HG02678 (cell line): Measurements from ENCODE around the gene SLC34A1.
"Not testable (repeated sequence)": the region's sequence is repeated elsewhere in the genome, so short reads cannot be mapped to it uniquely, and the experiment has no call there.

Source experiments
- ATAC-seq: cut with Tn5 transposase; IDR thresholded peaks from one replicate; pipeline ENCODE4 v1.9.1; 2021; ENCODE audit warnings: mild to moderate bottlenecking, moderate library complexity; ENCODE audit not compliant: unreplicated experiment

The SLC34A1 gene

GRCh38 chr5:177367981-177368868, 16.0 kb upstream of the SLC34A1 start:
- ATAC-seq: no peak

DNA sequence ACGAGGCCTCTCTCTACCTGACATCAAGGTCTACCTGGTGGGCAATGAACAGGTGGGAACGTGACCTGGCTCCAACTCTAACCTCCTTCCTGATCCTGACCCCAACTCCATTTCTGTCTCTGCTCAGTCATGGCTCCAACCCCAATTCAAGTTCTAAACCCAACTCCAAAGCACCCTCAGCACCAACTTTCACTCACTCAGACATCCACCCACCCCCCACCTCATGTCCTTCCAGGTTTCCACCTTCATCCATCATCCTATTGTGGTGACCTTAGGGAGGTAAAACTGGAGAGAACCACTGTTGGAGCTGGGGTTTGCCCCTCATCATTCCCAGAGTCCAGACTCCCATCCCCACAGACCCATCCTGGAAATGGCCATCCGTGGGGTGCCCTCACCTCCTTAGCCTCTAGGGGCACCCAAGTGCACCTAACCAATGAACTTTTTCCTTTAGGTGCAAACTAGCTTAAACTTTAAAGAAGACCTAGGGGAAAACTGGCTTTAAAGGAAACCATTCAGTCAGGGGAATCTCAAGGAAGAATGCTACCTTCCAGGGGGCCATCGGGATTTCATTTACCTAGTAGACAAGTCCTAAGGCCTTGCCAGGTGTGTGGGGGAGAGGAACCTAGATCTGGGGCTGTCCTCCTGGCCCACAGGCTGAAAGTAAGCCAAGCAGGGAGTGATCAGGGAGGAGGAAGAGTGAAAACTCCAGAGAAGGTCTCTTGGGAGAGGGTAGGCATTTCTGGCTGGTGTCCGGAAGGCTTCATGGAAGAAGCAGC, 15.2 kb upstream of the SLC34A1 start:
- no peak for ATAC-seq

DNA sequence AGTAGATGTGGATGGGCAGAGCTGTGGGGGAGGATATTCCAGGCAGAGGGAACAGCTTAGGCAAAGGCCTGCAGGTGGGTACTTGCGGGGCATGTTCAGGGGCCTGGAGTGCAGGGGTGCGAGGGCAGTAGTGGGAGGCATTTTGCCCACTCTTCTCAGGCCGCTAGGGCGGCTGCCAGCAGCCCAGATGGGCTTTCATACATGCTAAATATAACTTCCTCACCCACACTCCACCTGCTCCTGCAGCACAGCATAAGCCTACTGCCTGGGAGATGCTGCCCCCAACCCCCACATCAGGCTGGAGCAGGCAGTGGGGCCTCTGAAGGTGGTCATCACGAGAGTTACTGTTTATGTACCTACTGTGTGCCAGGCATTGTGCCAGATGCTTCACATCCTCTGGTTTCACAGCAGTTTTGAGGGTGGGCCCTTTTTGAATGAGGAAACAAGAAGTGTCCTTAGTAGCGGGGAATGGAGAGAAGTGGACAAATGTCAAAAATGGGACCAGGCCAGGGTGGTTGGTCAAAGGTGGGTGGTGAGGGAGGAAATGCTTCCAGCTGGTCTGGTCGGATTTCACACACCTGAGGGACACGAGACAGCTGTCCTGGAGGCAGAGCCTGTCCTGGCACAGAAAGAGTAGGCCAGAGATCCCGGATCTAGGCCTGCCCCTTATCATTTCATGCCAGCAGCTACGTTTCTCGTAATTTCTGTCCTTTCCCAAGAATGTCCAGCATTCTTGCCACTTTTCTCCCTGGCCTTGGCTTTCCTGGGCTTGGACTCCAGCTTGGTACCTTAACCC, 14.4 kb upstream of the SLC34A1 start:
- no peak for ATAC-seq

DNA sequence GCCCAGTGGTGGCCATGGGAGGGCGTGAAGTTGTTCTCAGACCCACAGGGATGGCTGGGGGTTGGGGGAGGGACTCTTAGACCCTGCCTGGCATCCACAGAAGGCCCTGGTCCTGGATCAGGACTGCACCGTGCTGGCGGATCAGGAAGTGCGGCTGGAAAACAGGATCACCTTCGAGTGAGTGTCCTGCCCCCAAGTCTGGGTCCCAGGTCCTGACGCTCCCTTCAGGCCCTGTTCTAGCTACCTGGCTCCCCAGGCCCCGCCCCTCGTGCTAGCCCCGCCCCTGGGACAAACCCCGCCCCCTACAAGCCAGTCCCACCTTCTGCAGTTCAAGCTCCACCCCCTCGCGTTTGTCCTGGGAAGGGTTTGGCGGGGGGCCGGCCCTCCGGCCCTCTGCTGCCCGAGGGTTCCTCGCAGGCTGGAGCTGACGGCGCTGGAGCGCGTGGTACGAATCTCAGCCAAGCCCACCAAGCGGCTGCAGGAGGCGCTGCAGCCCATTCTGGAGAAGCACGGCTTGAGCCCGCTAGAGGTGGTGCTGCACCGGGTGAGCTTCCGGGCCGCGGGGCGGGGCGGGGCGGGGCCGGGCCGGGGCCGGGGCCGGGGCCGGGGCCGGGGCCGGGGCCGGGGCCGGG, 13.6 kb upstream of the SLC34A1 start:
- ATAC-seq: no peak

DNA sequence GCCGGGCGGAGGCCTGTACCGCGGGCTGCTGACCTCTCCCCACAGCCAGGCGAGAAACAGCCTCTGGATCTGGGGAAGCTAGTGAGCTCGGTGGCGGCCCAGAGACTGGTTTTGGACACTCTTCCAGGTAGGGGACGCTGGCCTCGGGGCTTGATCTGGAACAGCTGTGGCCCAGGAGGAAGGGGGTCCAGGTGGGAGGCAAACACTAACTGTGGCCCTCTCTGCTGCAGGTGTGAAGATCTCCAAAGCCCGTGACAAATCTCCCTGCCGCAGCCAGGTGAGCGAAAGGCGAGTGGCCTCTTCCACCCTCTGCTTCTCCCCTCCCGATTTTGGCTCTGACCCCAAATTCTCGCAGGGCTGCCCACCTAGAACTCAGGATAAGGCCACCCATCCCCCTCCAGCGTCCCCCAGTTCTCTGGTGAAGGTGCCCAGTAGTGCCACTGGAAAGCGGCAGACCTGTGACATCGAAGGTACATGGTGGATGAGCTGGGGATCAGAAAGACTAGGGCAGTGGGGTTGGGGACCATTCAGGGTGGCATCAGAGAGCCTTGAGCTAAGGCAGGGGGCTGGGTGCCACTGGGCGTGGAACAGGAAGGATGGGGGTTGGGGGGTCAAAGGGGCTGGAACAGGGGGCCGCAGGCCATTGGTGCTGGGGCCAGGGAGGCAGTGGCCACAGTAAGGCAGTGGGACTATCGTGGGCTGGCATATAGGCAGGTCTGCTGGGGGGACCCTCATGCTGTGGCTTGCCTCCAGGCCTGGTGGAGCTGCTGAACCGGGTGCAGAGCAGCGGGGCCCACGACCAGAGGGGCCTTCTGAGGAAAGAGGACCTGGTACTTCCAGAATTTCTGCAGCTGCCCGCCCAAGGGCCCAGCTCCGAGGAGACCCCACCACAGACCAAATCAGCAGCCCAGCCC, 12.9 kb upstream of the SLC34A1 start:
- no peak for ATAC-seq

DNA sequence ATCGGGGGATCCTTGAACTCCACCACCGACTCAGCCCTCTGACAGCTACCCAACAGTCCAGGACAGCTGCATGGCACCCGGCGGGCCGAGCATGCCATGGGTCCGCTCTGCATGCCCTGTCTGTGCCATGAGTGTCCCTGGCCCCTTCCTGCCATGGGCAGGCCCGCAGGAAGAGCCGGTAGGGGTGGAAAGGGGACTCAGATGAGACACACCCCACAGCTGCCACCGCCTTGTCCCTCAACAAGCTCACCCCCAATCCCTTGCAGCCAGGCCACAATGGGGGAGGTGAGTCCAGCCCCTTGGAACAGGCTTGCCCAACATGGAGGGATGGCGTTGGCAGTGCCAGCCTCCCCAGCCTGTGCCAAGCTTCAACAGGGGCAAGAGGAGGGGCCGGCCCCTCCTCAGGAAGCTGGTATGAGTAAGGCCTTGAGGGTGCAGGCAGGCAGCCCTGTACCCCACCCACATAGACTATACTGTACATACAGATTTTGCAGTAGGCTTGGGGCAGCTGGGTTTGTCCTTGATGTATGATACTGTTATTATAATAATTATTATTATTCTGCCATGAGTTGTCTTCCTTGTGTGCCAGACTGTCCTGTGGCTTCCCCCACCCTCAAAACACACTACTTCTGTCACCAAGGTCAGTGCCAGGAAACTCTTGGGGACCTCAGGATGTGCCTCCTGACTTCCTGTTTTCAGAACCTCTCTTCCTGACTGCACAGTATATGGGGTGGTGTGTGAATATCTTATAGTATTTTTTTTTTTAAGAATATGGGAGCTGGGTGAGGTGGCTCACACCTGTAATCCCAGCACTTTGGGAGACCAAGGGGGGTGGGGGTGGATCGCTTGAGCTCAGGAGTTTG, 12.0 kb upstream of the SLC34A1 start:
- no peak for ATAC-seq

DNA sequence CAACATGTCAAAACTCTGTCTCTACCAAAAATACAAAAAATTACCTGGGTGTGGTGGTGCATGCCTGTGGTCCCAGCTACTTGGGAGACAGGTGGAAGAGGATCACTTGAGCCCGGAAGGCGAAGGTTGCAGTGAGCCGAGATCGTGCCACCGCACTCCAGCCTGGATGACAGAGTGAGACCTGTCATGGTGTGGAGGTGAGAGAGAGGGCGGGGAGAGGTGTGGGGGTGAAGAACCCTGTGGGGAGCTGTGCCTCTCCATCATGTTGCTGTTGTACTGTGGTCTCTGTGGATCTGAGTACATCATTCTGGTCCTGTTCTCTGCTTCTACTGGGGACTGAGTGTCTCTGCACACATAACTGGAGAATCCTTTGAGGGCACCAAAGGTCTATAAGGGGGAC, 11.3 kb upstream of the SLC34A1 start:
- no peak for ATAC-seq

DNA sequence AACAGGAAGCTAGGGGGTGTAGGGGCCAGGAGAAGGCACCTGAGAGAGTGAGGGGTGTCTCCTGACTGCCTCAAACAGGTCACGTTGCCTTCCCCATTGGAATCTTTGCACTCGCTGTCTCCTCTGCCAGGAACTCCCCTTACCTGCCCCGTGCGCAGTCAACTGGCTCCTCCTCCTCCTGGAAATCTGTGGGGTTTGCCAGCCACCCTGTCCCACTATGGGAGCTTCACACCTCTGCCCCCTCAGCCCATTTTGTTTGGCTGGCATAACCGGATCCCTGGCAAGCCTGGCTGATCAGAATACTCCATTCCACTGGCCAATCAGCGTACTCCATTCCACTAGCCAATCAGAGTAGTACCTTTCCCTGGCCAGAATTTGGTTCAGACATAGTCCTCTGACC, 10.4 kb upstream of the SLC34A1 start:
- ATAC-seq: no peak

GRCh38 chr5:177374211-177374610, 10.0 kb upstream of the SLC34A1 start:
- no peak for ATAC-seq

DNA sequence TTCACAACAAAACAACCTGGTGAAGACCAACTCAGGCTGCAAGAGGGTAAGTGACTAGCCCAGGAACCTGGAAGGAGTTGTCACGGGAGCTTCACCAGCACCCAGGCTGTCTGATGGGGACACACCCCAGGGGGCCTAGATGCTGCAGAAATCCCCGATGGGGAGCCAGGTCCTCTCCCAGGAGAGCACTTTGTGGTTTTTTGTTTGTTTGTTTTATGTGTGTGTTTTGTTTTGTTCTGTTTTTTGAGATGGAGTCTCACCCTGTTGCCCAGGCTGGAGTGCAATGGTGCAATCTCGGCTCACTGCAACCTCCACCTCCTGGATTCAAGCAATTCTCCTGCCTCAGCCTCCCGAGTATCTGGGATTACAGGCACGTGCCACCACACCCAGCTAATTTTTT, 8.7 kb upstream of the SLC34A1 start:
- not testable (repeated sequence) for ATAC-seq

DNA sequence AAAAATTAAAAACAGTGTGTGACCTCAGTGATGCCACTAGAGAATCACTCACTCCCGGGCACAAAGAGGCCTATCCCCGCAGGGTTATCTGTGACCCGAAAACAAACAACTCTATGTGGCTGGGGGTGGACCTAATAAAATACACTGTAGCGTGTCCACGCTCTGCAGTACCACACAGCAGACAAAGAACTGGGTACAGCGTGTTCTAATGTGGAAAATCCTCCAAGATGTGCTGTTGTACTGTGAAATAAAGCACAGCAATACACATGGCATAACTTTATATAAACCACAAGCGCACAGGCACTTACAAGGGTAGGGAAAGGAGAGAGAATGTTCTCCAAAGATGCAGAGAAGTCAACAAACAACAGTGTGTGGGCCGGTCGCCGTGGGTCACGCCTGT, 8.1 kb upstream of the SLC34A1 start:
- no peak for ATAC-seq

GRCh38 chr5:177377851-177378776, 6.1 kb upstream of the SLC34A1 start:
- no peak for ATAC-seq

- ATAC-seq: peak; percentile 63
Observed at GRCh38 chr5:177378884-177379883, 5.0 kb upstream of the SLC34A1 start.

GRCh38 chr5:177380805-177381126, 3.5 kb upstream of the SLC34A1 start:
- ATAC-seq: no peak

DNA sequence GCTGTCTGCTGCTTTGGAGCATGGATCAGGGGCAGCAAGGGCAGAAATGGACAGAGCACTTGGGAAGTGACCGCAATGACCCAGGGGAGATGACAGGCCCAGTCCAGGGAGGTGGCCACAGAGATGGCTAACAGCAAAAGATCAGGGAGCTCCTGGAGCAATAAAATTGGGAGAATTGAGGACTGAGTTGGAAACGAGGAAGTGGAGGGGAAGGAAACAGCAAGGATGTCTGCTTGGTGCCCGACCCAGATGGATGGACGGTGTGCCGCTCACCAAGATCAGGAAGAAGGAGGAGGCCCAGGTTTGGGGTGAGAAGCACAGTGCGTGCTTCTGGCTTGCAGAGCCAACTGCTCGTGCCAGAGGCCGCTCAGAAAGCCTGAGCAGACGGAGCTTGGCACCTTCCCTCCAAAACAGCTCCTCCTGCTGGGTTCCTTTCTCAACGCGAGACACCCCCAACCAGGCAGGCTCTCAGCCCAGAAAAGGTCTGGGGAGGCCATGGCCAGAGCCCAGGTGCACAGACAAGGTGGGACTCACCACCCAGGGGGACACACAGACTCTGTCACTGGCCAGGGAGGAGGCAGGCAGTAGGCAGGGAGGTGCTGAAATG, 1.7 kb upstream of the SLC34A1 start:
- ATAC-seq: no peak

- no peak for ATAC-seq
Observed at GRCh38 chr5:177383181-177383580, 1.1 kb upstream of the SLC34A1 start.
